Right forelimb (tissue), 1 donor: Measurements from ENCODE around the gene CACFD1.

Experiments used
- DNase-seq: peaks from one replicate; pipeline ENCODE4 v3.0.0-alpha.2; 2018

The CACFD1 gene

GRCh38 chr9:133459476-133460404 is at the start of gene CACFD1:
CACFD1 (plus strand) TSS chr9:133459978; CDS start chr9:133460067, 89 bp downstream.
- peak; percentile 94 for DNase-seq

GRCh38 chr9:133415170-133415569 is 44.6 kb upstream of the CACFD1 start:
- no peak for DNase-seq

GRCh38 chr9:133417541-133418461 is 42.0 kb upstream of the CACFD1 start, which contains the start of gene REXO4:
REXO4 (minus strand) TSS chr9:133418010; CDS start chr9:133417844, 166 bp downstream.
- DNase-seq = peak; percentile 94

GRCh38 chr9:133419005-133419404 is 40.8 kb upstream of the CACFD1 start:
- DNase-seq = no peak

- DNase-seq = no peak
These were observed 39.4 kb upstream of the CACFD1 start for GRCh38 chr9:133420392-133420827.

GRCh38 chr9:133421615-133422542 is 37.9 kb upstream of the CACFD1 start, which contains the start of gene ADAMTS13:
ADAMTS13 (plus strand) TSS chr9:133422367; CDS start chr9:133422444, 77 bp downstream.
- DNase-seq = no peak

GRCh38 chr9:133423216-133423615 is 36.6 kb upstream of the CACFD1 start:
- DNase-seq = no peak

GRCh38 chr9:133424187-133424586 is 35.6 kb upstream of the CACFD1 start:
- DNase-seq = no peak

- no peak for DNase-seq
These were observed 34.6 kb upstream of the CACFD1 start for GRCh38 chr9:133425049-133425632.

- no peak for DNase-seq
These were observed 33.8 kb upstream of the CACFD1 start for GRCh38 chr9:133426011-133426410.

- DNase-seq = no peak
These were observed 32.0 kb upstream of the CACFD1 start for GRCh38 chr9:133427658-133428348.

GRCh38 chr9:133428617-133429101 is 31.1 kb upstream of the CACFD1 start:
- peak; percentile 55 for DNase-seq

- DNase-seq = no peak
These were observed 30.6 kb upstream of the CACFD1 start for GRCh38 chr9:133429214-133429613.

- peak; percentile 58 for DNase-seq
These were observed 30.1 kb upstream of the CACFD1 start for GRCh38 chr9:133429641-133430161.

GRCh38 chr9:133430244-133430643 is 29.5 kb upstream of the CACFD1 start:
- DNase-seq = no peak

- no peak for DNase-seq
These were observed 26.4 kb upstream of the CACFD1 start for GRCh38 chr9:133433351-133433843.

- no peak for DNase-seq
These were observed 23.1 kb upstream of the CACFD1 start for GRCh38 chr9:133436681-133437080.

- DNase-seq = no peak
These were observed 21.8 kb upstream of the CACFD1 start for GRCh38 chr9:133437753-133438531.

GRCh38 chr9:133439337-133439736 is 20.4 kb upstream of the CACFD1 start:
- no peak for DNase-seq
